GM12878 (cell line): ENCODE measurements around the gene DIP2C. TPM values are rescaled to one million over a fixed set of nuclear protein-coding genes. Genes with fewer than 3 reads are reported as not detected.

Source experiments
- ATAC-seq: fragments of 200-7000 bp; cut with Tn5 transposase; 3 replicates; pipeline ENCODE4 v1.9.1; 2020; ENCODE audit warnings: mild to moderate bottlenecking, moderate library complexity
- BruUV-seq: library from RNA; stranded (reverse); fragments of 400-500 nt; replicated peaks from 2 replicates; lab custom pipeline; 2021; lab: Mats Ljungman, UMichigan
- CTCF ChIA-PET: fragments of 300-600 bp; sonication (Branson Sonifier 250); formaldehyde crosslinking; extraction: SDS; loops from one replicate; lab custom pipeline; 2021; ENCODE audit warnings: inconsistent platforms; lab: Yijun Ruan, JAX
- POLR2A ChIA-PET: fragments of 350-600 bp; formaldehyde crosslinking; extraction: SDS; loops from one replicate; lab custom pipeline; 2021; ENCODE audit warnings: inconsistent platforms; lab: Charles Lee
- RAD21 ChIA-PET: fragments of 300-600 bp; sonication (Branson Sonifier 250); formaldehyde crosslinking; loops from one replicate; lab custom pipeline; 2023; ENCODE audit warnings: antibody characterized with exemption; ENCODE audit not compliant: unreplicated experiment; lab: Charles Lee
- SMC1A ChIA-PET: fragments of 300-600 bp; sonication (Branson Sonifier 250); formaldehyde crosslinking; loops from one replicate; lab custom pipeline; 2023; ENCODE audit not compliant: unreplicated experiment, uncharacterized antibody; lab: Charles Lee
- DNase-seq: peaks from one replicate; pipeline ENCODE4 v3.0.0-alpha.2; 2011; ENCODE audit warnings: low read depth, low spot score
- FAIRE-seq: peaks from 3 replicates; lab custom pipeline; 2011; peaks lifted over from hg19 to GRCh38; lab: Jason Lieb, UNC
- H2AFZ ChIP-seq: 2 replicates; pipeline ENCODE4 v1.6.0; 2011; ENCODE audit warnings: low read depth, low read length, control low read depth; ENCODE audit not compliant: control insufficient read depth
- H3K27ac ChIP-seq: 2 replicates; pipeline ENCODE4 v1.5.1; 2011; ENCODE audit warnings: control low read depth; ENCODE audit not compliant: control insufficient read depth, insufficient read depth
- H3K27me3 ChIP-seq, 2 experiments: replicated peaks in 1 of 2; 2 replicates each; pipeline versions ENCODE4 v1.6.0 to v1.6.1; 2011; ENCODE audit warnings: low read length in 1 of 2; ENCODE audit not compliant: control insufficient read depth in 2 of 2, insufficient read depth in 2 of 2
- H3K36me3 ChIP-seq, 2 experiments: 2 replicates each; pipeline ENCODE4 v1.5.1; 2011; ENCODE audit warnings: low read length in 1 of 2; ENCODE audit not compliant: control insufficient read depth in 2 of 2, insufficient read depth in 2 of 2
- H3K4me1 ChIP-seq: 2 replicates; pipeline ENCODE4 v1.6.1; 2011; ENCODE audit warnings: mild to moderate bottlenecking, low read length, moderate library complexity, mixed read lengths; ENCODE audit not compliant: control insufficient read depth, insufficient read depth
- H3K4me2 ChIP-seq: 2 replicates; pipeline ENCODE4 v1.6.0; 2011; ENCODE audit warnings: control low read depth; ENCODE audit not compliant: control insufficient read depth, insufficient read depth
- H3K4me3 ChIP-seq: fragments of 200-600 bp; sonication (generic); 2 replicates; pipeline ENCODE4 v1.5.1; 2016
- H3K79me2 ChIP-seq: 2 replicates; pipeline ENCODE4 v1.6.0; 2011; ENCODE audit warnings: low read length; ENCODE audit not compliant: control insufficient read depth, insufficient read depth
- H3K9ac ChIP-seq: 2 replicates; pipeline ENCODE4 v1.8.0; 2011; ENCODE audit warnings: low read length, control low read depth, mixed read lengths; ENCODE audit not compliant: control insufficient read depth, insufficient read depth
- H3K9me3 ChIP-seq: replicated peaks from 3 replicates; pipeline ENCODE4 v1.5.1; 2011; ENCODE audit warnings: mild to moderate bottlenecking, low read length; ENCODE audit not compliant: control insufficient read depth, insufficient read depth
- H4K20me1 ChIP-seq: 2 replicates; pipeline ENCODE4 v1.6.0; 2011; ENCODE audit not compliant: control insufficient read depth, insufficient read depth
- CBFB ChIP-seq: IDR thresholded peaks from 2 replicates; pipeline ENCODE4 v1.6.1; 2016; ENCODE audit warnings: antibody characterized with exemption, low read depth
- GATAD2B ChIP-seq: fragments of 450-650 bp; conservative IDR thresholded peaks from 2 replicates; pipeline ENCODE4 v1.6.1; 2017; ENCODE audit warnings: low read depth, mild to moderate bottlenecking, moderate library complexity
- HDAC6 ChIP-seq: fragments of 200-600 bp; sonication (generic); IDR thresholded peaks from one replicate; pipeline ENCODE4 v1.8.0; 2017; ENCODE audit warnings: antibody characterized with exemption; ENCODE audit not compliant: unreplicated experiment
- POU2F2 ChIP-seq: IDR thresholded peaks from 3 replicates; pipeline ENCODE4 v1.6.1; 2011; ENCODE audit warnings: low read depth, mild to moderate bottlenecking, low read length, borderline replicate concordance
- SREBF2 ChIP-seq: IDR thresholded peaks from 2 replicates; pipeline ENCODE4 v1.6.1; 2012; ENCODE audit warnings: mild to moderate bottlenecking, low read length
- ZNF217 ChIP-seq: fragments of 450-650 bp; IDR thresholded peaks from 2 replicates; pipeline ENCODE4 v1.6.1; 2017; ENCODE audit warnings: antibody characterized with exemption, mild to moderate bottlenecking
- ZNF24 ChIP-seq: fragments of 450-650 bp; IDR thresholded peaks from 2 replicates; pipeline ENCODE4 v1.6.1; 2017; ENCODE audit warnings: antibody characterized with exemption, mild to moderate bottlenecking
- WGBS: methylation state at CpG from one replicate; pipeline ENCODE4 v1.1.6; 2016; ENCODE audit warnings: low lambda C conversion rate; ENCODE audit not compliant: insufficient replicate concordance, insufficient coverage; ENCODE audit errors: missing lambda C conversion rate; 5-methylcytosine and 5-hydroxymethylcytosine counted together
- in situ Hi-C: fragments of 300-500 bp; cut with MboI; formaldehyde crosslinking; loops from 9 replicates; pipeline ENCODE4 v1.14.3; 2018; ENCODE audit warnings: mixed read lengths
- intact Hi-C: fragments of 100-400 bp; cut with micrococcal nuclease; formaldehyde crosslinking; loops from one replicate; pipeline ENCODE4 v1.14.2; 2022; ENCODE audit not compliant: unreplicated experiment
- polyA plus RNA-seq, 11 experiments: library from polyadenylated mRNA; depleted of rRNA in 4 of 11; unstranded in 6 of 11; stranded (reverse) in 5 of 11; fragments of >200 nt; fragmentation: Nextera tagmentation in 4 of 11; fragmentation: Illumina TruSeq in 1 of 11; extraction: Ambion mirVana in 4 of 11; extraction: Trizol in 1 of 11; gene quantifications; 1 replicate in 1 of 11; 2 replicates in 10 of 11; pipeline versions ENCODE4 v1.2.1 to v1.2.3, GENCODE V29; 2011 to 2016; ENCODE audit warnings: inconsistent platforms in 2 of 11, missing spikeins in 2 of 11, low read depth in 1 of 11
- total RNA-seq, 4 experiments: library from RNA; depleted of rRNA in 3 of 4; stranded (reverse); fragments of >200 nt in 3 of 4; fragmentation: Illumina TruSeq in 1 of 4; extraction: Trizol in 1 of 4; gene quantifications; 2 replicates each; pipeline versions ENCODE4 v1.2.1 to v1.2.3, GENCODE V29; 2013 to 2021
- TF ChIP-seq, protein P1 (sequence below): fragments of 450-650 bp; IDR thresholded peaks from 2 replicates; pipeline ENCODE4 v1.6.1; 2017; ENCODE audit warnings: antibody characterized with exemption, mild to moderate bottlenecking, moderate library complexity

Gene DIP2C
- total and polyA plus RNA-seq, 10 of the 15 experiments (the other 5 are each of a cell fraction or from before 2014, with no cell fraction given): 0.01 to 0.10 (median 0.06) TPM

DNA sequence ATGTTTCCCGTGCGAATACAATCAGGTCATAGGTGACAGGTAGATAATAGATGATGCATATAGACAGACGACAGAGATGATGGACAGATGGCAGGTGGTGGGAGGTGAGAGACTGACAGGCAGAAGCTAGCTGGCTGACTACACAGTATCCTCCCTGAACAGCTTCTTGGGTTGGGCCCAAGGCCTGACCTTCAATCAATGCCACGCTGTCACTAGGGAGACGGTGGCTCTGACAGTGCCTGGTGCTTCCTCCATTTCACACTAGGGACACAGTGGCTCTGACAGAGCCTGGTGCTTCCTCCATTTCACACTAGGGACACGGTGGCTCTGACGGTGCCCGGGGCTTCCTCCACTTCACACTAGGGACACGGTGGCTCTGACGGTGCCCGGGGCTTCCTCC is 200.1 kb downstream of the DIP2C start (continued):
- TF ChIP-seq, protein P1, sequence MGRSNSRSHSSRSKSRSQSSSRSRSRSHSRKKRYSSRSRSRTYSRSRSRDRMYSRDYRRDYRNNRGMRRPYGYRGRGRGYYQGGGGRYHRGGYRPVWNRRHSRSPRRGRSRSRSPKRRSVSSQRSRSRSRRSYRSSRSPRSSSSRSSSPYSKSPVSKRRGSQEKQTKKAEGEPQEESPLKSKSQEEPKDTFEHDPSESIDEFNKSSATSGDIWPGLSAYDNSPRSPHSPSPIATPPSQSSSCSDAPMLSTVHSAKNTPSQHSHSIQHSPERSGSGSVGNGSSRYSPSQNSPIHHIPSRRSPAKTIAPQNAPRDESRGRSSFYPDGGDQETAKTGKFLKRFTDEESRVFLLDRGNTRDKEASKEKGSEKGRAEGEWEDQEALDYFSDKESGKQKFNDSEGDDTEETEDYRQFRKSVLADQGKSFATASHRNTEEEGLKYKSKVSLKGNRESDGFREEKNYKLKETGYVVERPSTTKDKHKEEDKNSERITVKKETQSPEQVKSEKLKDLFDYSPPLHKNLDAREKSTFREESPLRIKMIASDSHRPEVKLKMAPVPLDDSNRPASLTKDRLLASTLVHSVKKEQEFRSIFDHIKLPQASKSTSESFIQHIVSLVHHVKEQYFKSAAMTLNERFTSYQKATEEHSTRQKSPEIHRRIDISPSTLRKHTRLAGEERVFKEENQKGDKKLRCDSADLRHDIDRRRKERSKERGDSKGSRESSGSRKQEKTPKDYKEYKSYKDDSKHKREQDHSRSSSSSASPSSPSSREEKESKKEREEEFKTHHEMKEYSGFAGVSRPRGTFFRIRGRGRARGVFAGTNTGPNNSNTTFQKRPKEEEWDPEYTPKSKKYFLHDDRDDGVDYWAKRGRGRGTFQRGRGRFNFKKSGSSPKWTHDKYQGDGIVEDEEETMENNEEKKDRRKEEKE: no peak
- TF ChIP-seq POU2F2: no peak

DNA sequence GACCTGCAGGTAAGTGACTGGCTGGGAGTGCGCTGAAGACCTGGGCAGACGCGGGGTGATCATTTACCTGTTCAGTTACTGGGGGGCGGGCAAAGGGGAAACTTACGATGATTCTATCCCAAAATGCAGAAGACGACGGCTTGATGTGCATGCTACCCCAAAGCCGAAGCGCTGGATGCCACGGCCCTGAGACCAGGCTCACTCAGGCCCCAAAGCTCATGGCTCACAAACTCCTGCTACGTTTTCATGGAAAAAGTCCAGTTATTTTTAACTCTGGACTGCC is 200.6 kb downstream of the DIP2C start:
- SMC1A ChIA-PET: no interaction called here
- Histone ChIP-seq H3K9ac (no peak overlapping the region), H3K4me3 (no peak overlapping the region), H4K20me1 (no peaks in the 10 kb centered on the region), H3K27me3 (peaks cover 2 to 6% of the 10 kb centered on the region in 2 experiments; a peak in 3 of 4 replicates), H3K9me3 (no peaks in the 10 kb centered on the region), H3K79me2 (no peaks in the 10 kb centered on the region), H3K36me3 (no peaks in the 10 kb centered on the region), H3K4me2 (no peak overlapping the region), H3K4me1 (no peaks in the 10 kb centered on the region), H3K27ac (no peak overlapping the region), H2AFZ (no peak overlapping the region)
- intact Hi-C loops: no loop called here
- 67% methylated on average over 11 of the region's 11 CpGs for WGBS
- ATAC-seq: no peak
- FAIRE-seq: no peak
- in situ Hi-C loops: no loop called here
- RAD21 ChIA-PET: no interaction called here
- BruUV-seq: no TSS peak
- CTCF ChIA-PET: no interaction called here
- TF ChIP-seq ZNF24: no peak
- TF ChIP-seq, protein P1: no peak
- TF ChIP-seq ZNF217: no peak
- no peak for TF ChIP-seq HDAC6
- TF ChIP-seq GATAD2B: no peak
- no peak for TF ChIP-seq SREBF2
- no peak for TF ChIP-seq CBFB
- no peak for DNase-seq
- POLR2A ChIA-PET: no interaction called here
